Transverse colon (tissue), 4 donors: ENCODE measurements around the gene SLC28A3.

Experiments used
- CTCF ChIP-seq, 5 experiments: fragments of 200-600 bp in 3 of 5; fragments of 450-650 bp in 2 of 5; sonication (generic) in 3 of 5; IDR thresholded peaks; 1 replicate in 2 of 5; 2 replicates in 3 of 5; pipeline ENCODE4 v1.5.1; 2016 to 2017; ENCODE audit warnings: antibody characterized with exemption in 5 of 5, inconsistent platforms in 3 of 5, mild to moderate bottlenecking in 2 of 5, moderate library complexity in 1 of 5
- POLR2AphosphoS5 ChIP-seq, 3 donors: sonication (generic); formaldehyde crosslinking; IDR thresholded peaks; one replicate each; pipeline ENCODE4 v1.6.1; 2016; ENCODE audit warnings: antibody characterized with exemption in 3 of 3

- TF ChIP-seq CTCF (IDR thresholded peaks at IDR 0.05) (no peak), POLR2AphosphoS5 (IDR thresholded peaks at IDR 0.05) (no peak)
Observed at GRCh38 chr9:84381508-84381907, 41.0 kb upstream of the SLC28A3 start.
